Stimulated activated CD8-positive, alpha-beta memory T cell treated with anti-CD3 and anti-CD28 coated beads, Interleukin-7, amount 100 ng/mL, for 1 hour (primary cell): ENCODE measurements around the gene DNAH11.
"Not testable (repeated sequence)": the region's sequence is repeated elsewhere in the genome, so short reads cannot be mapped to it uniquely, and the experiment has no call there.

Source experiments
- DNase-seq, 2 donors: peaks; one replicate each; pipeline ENCODE4 v3.0.0-alpha.2; 2020; ENCODE audit warnings: low read depth in 2 of 2

Gene DNAH11

GRCh38 chr7:21771906-21772610, 229.2 kb downstream of the DNAH11 start:
- DNase-seq = no peak

GRCh38 chr7:21773326-21773725, 230.5 kb downstream of the DNAH11 start:
- no peak for DNase-seq

- no peak for DNase-seq
These were observed 235.1 kb downstream of the DNAH11 start for GRCh38 chr7:21777921-21778320.

GRCh38 chr7:21778953-21779352, 236.1 kb downstream of the DNAH11 start:
- DNase-seq = no peak

GRCh38 chr7:21782996-21783395, 240.2 kb downstream of the DNAH11 start:
- no peak for DNase-seq

GRCh38 chr7:21784989-21785388, 242.2 kb downstream of the DNAH11 start:
- no peak for DNase-seq

- no peak for DNase-seq
These were observed 263.0 kb downstream of the DNAH11 start for GRCh38 chr7:21805791-21806190.

GRCh38 chr7:21806388-21806787, 263.5 kb downstream of the DNAH11 start:
- DNase-seq = no peak

- DNase-seq = no peak
These were observed 276.2 kb downstream of the DNAH11 start for GRCh38 chr7:21819048-21819447.

- DNase-seq = no peak
These were observed 286.0 kb downstream of the DNAH11 start for GRCh38 chr7:21828841-21829240.

- no peak for DNase-seq
These were observed 286.9 kb downstream of the DNAH11 start for GRCh38 chr7:21829731-21830130.

GRCh38 chr7:21844742-21845141, 301.9 kb downstream of the DNAH11 start:
- no peak for DNase-seq

GRCh38 chr7:21850531-21851285, 307.9 kb downstream of the DNAH11 start:
- DNase-seq = no peak

- DNase-seq = no peak
These were observed 308.7 kb downstream of the DNAH11 start for GRCh38 chr7:21851559-21851967.

- not testable (repeated sequence) for DNase-seq
These were observed 322.9 kb downstream of the DNAH11 start for GRCh38 chr7:21865631-21866204.

GRCh38 chr7:21866731-21867130, 323.9 kb downstream of the DNAH11 start:
- DNase-seq = no peak

GRCh38 chr7:21867226-21867625, 324.4 kb downstream of the DNAH11 start:
- DNase-seq = no peak

- DNase-seq = no peak
These were observed 325.2 kb downstream of the DNAH11 start for GRCh38 chr7:21867816-21868575.

GRCh38 chr7:21868576-21868850, 325.7 kb downstream of the DNAH11 start:
- DNase-seq = no peak

GRCh38 chr7:21869785-21870402, 327.1 kb downstream of the DNAH11 start:
- no peak for DNase-seq

- DNase-seq = no peak
These were observed 340.2 kb downstream of the DNAH11 start for GRCh38 chr7:21883069-21883468.

GRCh38 chr7:21883501-21883900, 340.7 kb downstream of the DNAH11 start:
- DNase-seq = not testable (repeated sequence)
